Activated CD4-positive, alpha-beta memory T cell treated with anti-CD3 and anti-CD28 coated beads, Interleukin-2, amount 10 ng/mL, durations not matched to agents 7 days and 5 days (primary cell): ENCODE measurements around the gene TRAP1. TPM values are rescaled to one million over a fixed set of nuclear protein-coding genes. Genes with fewer than 3 reads are reported as not detected.

Experiments
- CTCF ChIA-PET: fragments of 350-600 bp; sonication (Branson Sonifier 250); formaldehyde crosslinking; loops from one replicate; lab custom pipeline; 2021; ENCODE audit warnings: antibody characterized with exemption, inconsistent platforms; lab: Charles Lee
- POLR2A ChIA-PET: fragments of 350-600 bp; sonication (Branson Sonifier 250); formaldehyde crosslinking; loops from one replicate; lab custom pipeline; 2021; ENCODE audit warnings: antibody characterized with exemption; lab: Charles Lee
- DNase-seq: peaks from one replicate; pipeline ENCODE4 v3.0.0-alpha.2; 2020
- H3K27ac Mint-ChIP-seq: one replicate; pipeline ENCODE4 v1.8.0; 2021; ENCODE audit warnings: mild to moderate bottlenecking, mixed read lengths
- H3K27me3 Mint-ChIP-seq: one replicate; pipeline ENCODE4 v1.8.0; 2021; ENCODE audit warnings: mixed read lengths
- H3K36me3 Mint-ChIP-seq: one replicate; pipeline ENCODE4 v1.8.0; 2021; ENCODE audit warnings: low read depth, mixed read lengths
- H3K4me1 Mint-ChIP-seq: one replicate; pipeline ENCODE4 v1.8.0; 2021; ENCODE audit warnings: mixed read lengths
- H3K4me3 Mint-ChIP-seq: one replicate; pipeline ENCODE4 v1.8.0; 2021; ENCODE audit warnings: mild to moderate bottlenecking, mixed read lengths
- H3K9me3 Mint-ChIP-seq: one replicate; pipeline ENCODE4 v1.8.0; 2021; ENCODE audit warnings: mixed read lengths
- total RNA-seq, 2 experiments: library from RNA; stranded (reverse); gene quantifications; one replicate each; pipeline ENCODE4 v1.2.3, GENCODE V29; 2021

The TRAP1 gene
- total RNA-seq, 2 experiments from 2014 or later: 81.0 to 87.6 TPM

DNA sequence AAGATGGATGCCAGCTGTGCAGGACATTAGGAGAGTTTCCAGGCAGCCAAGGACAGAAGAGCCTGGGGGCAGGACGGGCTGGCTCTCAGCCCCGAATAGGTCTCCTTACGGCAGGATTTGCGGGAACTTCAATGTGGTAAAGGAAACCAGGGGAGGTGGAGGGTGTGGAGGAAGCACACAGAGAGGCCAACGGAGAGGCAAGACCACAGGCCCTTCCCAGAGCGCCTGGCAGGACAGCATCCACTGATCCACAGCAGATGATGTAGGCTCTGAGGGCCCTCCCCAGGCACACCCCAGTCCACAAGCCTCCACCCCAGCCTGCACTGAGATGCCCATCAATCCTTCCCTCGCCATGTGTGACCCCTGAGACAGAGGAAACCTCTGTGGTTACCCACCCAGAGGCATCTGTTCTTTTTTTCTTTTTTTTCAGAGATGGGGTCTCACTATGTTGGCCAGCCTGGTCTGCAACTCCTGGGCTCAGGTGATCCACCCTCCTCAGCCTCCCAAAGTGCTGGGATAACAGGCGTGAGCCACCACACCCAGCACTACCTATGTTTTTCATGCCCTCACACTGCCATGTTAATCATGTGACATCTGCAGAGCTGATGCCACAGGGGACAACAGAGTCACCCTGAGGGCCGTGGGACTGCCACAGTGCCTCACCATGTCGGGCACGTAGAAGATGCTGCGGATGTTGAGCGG is 43.5 kb downstream of the TRAP1 start:
- Mint-ChIP-seq H3K27me3 (no peaks in the 10 kb centered on the region), H3K9me3 (no peaks in the 10 kb centered on the region), H3K4me1 (peaks cover 14% of the 10 kb centered on the region), H3K4me3 (no peak overlapping the region), H3K27ac (no peak overlapping the region), H3K36me3 (peaks cover 47% of the 10 kb centered on the region)
- CTCF ChIA-PET: no interaction called here
- POLR2A ChIA-PET: no interaction called here
- no peak for DNase-seq

DNA sequence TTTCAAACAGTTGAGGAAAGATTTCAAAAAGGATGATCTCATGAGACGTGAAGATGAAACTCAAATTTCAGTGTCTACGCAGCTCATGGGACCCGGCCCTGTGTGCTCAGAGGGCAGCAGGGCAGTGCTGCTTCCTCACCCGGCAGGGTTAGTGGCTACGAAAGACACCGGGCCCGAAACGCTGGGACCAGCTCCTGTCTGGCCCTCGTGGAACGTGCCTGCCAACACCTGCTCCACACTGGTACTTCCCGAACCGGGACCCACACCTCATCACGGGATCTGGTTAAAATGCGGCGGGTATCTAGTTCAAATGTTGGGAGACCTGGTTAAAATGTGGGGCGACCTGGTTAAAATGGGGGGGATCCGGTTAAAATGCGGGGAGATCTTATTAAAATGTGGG is 44.1 kb downstream of the TRAP1 start:
- ChIA-PET CTCF (no interaction called here), POLR2A (no interaction called here)
- H3K4me3 Mint-ChIP-seq: no peak overlapping the region
- H3K27me3 Mint-ChIP-seq: no peaks in the 10 kb centered on the region
- no peak for DNase-seq
- peak overlapping the region; percentile 14 for H3K27ac Mint-ChIP-seq
- no peaks in the 10 kb centered on the region for H3K9me3 Mint-ChIP-seq
- H3K4me1 Mint-ChIP-seq: peaks cover 18% of the 10 kb centered on the region
- H3K36me3 Mint-ChIP-seq: peaks cover 51% of the 10 kb centered on the region

DNA sequence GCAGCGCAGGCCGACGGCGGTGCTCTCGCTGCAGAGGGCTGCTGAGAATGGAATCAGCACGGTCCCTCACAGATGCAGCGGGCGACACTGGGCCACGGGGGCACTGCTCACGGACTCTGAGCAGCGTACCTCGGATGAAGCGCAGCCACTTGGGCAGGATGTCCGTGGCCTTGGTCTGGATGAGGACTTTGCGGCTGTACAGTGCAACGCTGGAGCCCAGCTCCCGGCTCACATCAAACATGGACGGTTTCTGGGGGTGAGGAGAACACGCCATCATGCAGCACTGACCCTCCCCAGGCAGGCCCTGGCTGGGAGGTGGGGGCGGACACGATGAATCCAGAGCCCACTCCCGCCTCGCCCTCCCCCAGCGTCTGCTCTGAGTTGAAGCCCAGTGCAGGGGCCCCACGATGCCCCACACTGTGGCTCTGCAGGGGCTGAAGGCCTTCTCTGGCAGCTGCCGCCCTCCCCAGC is 44.7 kb downstream of the TRAP1 start:
- Mint-ChIP-seq H3K4me3 (no peak overlapping the region), H3K4me1 (peaks cover 18% of the 10 kb centered on the region), H3K27ac (no peak overlapping the region), H3K36me3 (peaks cover 49% of the 10 kb centered on the region), H3K9me3 (no peaks in the 10 kb centered on the region), H3K27me3 (no peaks in the 10 kb centered on the region)
- POLR2A ChIA-PET: no interaction called here
- no peak for DNase-seq
- CTCF ChIA-PET: no interaction called here

DNA sequence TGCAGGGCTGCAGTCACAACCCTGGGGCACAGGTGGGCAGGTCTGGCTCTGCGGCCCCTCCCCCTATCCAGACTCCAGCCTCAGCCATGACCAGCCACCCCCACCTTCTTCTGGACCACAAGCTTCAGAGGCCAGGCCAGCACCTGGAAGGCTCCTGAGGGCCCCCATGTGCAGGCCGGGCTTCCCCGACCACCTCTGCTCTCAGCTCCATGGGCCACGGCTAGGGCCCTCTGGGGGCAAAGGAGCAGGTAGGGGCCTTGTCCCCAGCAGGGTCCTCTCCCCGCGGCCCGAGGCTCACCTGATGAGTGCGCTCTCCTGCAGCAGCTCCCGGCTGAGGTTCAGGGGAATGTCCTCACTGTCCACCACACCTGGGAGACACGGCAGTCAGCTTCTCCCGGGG is 45.9 kb downstream of the TRAP1 start:
- ChIA-PET CTCF (no interaction called here), POLR2A (interaction anchor here (0.7 kb wide), 1 partner anchor 101 kb away, joined by 3 read pairs; no protein-coding TSS in a partner anchor)
- DNase-seq: no peak
- Mint-ChIP-seq H3K4me1 (peaks cover 18% of the 10 kb centered on the region), H3K36me3 (peaks cover 49% of the 10 kb centered on the region), H3K4me3 (no peak overlapping the region), H3K27ac (no peak overlapping the region), H3K27me3 (no peaks in the 10 kb centered on the region), H3K9me3 (no peaks in the 10 kb centered on the region)

DNA sequence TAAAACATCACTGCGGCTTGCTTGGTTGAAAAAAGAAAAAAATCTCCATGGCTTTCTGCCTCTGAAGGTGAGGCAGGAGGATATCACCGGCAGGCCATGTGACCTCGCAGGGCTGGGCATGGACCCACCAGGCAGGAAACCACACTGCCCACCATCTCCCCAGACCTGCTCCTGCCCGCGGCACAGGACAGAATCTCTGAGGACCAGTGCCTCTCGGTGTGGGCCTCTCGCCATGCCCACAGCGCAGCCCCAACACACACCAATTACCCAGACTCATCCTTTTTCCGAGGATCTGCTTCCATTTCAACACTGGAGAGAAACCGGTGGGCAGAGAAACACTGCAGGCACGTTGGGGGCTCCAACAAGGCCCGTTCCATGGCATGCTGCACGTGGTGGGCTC is 46.6 kb downstream of the TRAP1 start:
- DNase-seq: no peak
- H3K36me3 Mint-ChIP-seq: peaks cover 47% of the 10 kb centered on the region
- H3K27ac Mint-ChIP-seq: peak overlapping the region; percentile 40

DNA sequence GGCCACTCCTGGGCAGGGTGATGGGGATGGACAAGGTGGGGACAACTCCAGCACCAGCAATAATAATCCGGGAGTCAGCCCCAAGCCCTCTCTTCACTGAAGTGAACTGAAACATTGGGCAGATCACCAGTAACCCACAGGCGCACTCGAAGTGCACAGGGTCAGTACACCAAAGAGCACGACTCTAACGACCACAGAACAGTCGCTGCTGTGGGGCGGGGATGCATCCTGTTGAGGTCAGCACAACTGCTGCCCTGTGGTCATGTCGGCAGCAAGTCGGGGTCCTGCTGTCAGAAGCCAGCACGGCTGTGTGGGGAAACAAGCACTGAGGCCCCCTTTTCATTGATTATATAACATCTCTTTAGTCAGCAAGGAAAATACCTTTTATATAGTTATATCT is 48.2 kb downstream of the TRAP1 start:
- H3K4me3 Mint-ChIP-seq: no peak overlapping the region
- no peaks in the 10 kb centered on the region for H3K9me3 Mint-ChIP-seq
- H3K36me3 Mint-ChIP-seq: peaks cover 43% of the 10 kb centered on the region
- H3K27me3 Mint-ChIP-seq: no peaks in the 10 kb centered on the region
- CTCF ChIA-PET: no interaction called here
- H3K27ac Mint-ChIP-seq: peak overlapping the region; percentile 19
- peaks cover 34% of the 10 kb centered on the region for H3K4me1 Mint-ChIP-seq
- no peak for DNase-seq
- POLR2A ChIA-PET: interaction anchor here (1.1 kb wide), 1 partner anchor 48 kb away, joined by 3 read pairs; the partner anchor contains the start of gene TRAP1

More for the DNA sequence above, 46.6 kb downstream of the TRAP1 start:
- H3K27me3 Mint-ChIP-seq: no peaks in the 10 kb centered on the region
- CTCF ChIA-PET: interaction anchor here (0.7 kb wide), 1 partner anchor 197 kb away, joined by 3 read pairs; no protein-coding TSS in a partner anchor
- H3K4me3 Mint-ChIP-seq: no peak overlapping the region
- H3K4me1 Mint-ChIP-seq: peaks cover 25% of the 10 kb centered on the region
- POLR2A ChIA-PET: no interaction called here
- no peaks in the 10 kb centered on the region for H3K9me3 Mint-ChIP-seq

DNA sequence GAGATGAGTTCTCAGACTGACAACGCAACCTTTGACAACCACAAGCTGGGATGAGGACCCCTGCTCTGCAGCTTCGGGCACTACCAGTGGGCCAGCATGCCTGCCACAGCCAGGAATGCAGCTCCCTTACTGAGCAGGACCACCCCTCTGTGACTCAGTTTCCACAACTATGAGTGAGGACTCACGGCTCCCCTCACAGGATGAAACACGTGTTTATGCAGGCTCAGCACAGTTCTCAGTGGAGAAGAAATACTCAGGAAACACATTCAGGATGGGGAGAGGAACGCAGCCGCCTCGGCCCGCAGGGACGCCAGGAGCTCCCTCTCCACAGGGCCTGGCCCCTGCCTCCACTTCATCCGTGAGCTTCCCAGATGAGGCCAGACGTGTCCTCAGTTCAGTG is 48.7 kb downstream of the TRAP1 start:
- H3K27me3 Mint-ChIP-seq: no peaks in the 10 kb centered on the region
- H3K9me3 Mint-ChIP-seq: no peaks in the 10 kb centered on the region
- ChIA-PET POLR2A (interaction anchor here (1.1 kb wide), 1 partner anchor 48 kb away, joined by 3 read pairs; the partner anchor contains the start of gene TRAP1), CTCF (no interaction called here)
- H3K36me3 Mint-ChIP-seq: peaks cover 40% of the 10 kb centered on the region
- no peak overlapping the region for H3K27ac Mint-ChIP-seq
- DNase-seq: no peak
- H3K4me3 Mint-ChIP-seq: no peak overlapping the region
- peaks cover 34% of the 10 kb centered on the region for H3K4me1 Mint-ChIP-seq

DNA sequence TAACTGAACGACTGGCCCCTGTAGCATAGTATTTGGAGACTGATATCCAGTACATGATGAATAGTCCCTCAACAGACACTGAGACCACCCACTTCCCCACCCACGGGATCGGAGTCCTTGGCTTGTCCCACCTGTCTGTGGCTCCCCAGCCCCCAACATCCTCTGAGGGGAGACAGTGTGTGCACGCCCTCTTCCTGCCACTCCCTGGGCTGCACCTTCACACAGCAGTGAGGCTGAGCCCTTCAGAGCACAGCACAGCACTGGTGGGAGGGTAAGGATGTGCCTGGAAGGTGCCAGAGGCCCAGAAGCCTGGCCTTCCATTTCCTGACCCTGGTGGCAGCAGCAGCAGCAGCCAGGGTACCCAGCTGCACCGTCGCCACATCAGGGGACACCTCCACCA is 51.8 kb downstream of the TRAP1 start:
- ChIA-PET CTCF (interaction anchor here (1.3 kb wide), 1 partner anchor 140 kb away, joined by 3 read pairs; no protein-coding TSS in a partner anchor), POLR2A (no interaction called here)
- peak overlapping the region; percentile 66 for H3K27ac Mint-ChIP-seq
- no peaks in the 10 kb centered on the region for H3K27me3 Mint-ChIP-seq
- peaks cover 28% of the 10 kb centered on the region for H3K4me1 Mint-ChIP-seq
- no peaks in the 10 kb centered on the region for H3K9me3 Mint-ChIP-seq
- H3K36me3 Mint-ChIP-seq: peaks cover 42% of the 10 kb centered on the region
- H3K4me3 Mint-ChIP-seq: no peak overlapping the region
- DNase-seq: peak; percentile 51

DNA sequence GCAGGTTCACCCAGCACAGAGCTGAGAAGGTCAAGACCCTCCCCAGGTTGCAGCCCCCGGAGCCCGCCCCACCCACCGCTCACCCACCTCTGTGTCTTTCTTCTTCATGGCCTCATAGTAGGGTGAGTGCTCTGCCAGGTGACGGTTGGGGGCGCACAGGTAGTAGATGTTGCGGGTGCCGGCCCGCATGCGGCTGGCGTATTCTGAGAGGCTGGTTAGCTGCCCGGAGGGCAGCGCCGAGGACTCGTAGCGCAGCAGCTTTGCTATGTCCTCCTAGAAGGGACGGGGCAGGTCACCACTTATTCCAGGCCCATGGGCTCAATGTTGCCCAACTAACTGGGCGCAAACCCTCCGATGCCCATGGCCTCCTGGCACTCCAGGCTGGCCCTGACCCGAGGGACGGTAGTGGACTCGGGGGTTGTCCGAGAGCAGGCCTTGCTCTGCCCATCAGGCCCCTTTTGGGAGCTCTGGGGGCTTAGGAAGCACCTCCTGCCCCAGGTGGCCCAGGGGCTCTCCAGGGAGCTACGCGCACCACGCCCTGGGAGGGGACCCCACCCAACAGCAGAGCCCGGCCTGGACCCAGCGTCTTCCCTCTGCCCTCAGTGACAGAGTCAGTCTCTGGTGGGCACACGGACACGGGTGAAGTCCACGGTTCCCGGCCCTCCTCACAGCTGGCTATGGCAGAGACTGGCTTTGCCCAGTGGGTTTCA is 53.0 kb downstream of the TRAP1 start:
- Mint-ChIP-seq H3K36me3 (peaks cover 44% of the 10 kb centered on the region), H3K9me3 (no peaks in the 10 kb centered on the region), H3K4me1 (peaks cover 30% of the 10 kb centered on the region), H3K27ac (no peak overlapping the region), H3K27me3 (no peaks in the 10 kb centered on the region), H3K4me3 (no peak overlapping the region)
- ChIA-PET POLR2A (no interaction called here), CTCF (no interaction called here)
- no peak for DNase-seq

DNA sequence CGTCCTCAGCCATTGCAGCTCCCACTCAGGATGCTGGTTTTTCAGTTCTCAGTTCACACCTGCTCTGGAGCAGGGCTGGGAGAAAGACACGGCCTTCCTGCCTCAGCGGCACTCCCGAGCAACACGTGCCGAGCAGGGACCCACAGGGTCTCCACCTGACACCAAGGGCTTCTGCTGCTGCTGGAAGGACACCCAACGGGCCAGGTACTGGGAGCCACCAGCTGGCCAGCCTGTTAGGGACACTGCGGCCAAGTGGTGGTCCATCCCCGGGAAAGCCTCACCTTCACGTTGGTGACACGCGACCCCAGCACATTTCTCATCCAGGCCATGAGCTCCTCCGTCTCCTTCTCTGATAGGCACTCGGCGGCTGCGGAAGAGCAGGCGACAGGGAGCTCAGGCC is 54.7 kb downstream of the TRAP1 start:
- Mint-ChIP-seq H3K9me3 (no peaks in the 10 kb centered on the region), H3K36me3 (peaks cover 47% of the 10 kb centered on the region), H3K27ac (no peak overlapping the region), H3K4me3 (no peak overlapping the region), H3K27me3 (no peaks in the 10 kb centered on the region), H3K4me1 (peaks cover 27% of the 10 kb centered on the region)
- DNase-seq: no peak
- ChIA-PET POLR2A (no interaction called here), CTCF (no interaction called here)

DNA sequence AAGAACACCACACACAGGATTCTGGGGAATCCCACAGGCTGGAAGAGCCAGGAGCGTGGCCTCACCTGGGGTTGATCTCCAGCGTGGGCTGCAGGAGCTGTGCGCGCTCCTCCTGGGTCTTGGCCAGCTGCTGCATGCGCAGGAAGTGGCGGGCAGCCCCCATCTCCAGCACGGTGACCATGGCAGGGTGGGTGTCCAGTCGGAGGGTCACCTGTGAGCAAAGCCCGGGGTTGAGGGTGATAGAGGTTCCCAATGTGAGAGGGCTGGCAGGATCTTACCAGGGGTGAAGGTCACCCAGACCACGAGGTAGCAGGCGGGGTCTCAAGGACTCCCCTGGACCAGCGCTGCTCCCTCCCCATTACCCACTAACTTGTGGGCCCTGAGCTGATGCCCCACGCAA is 55.4 kb downstream of the TRAP1 start:
- Mint-ChIP-seq H3K4me3 (no peak overlapping the region), H3K36me3 (peaks cover 50% of the 10 kb centered on the region), H3K4me1 (peaks cover 31% of the 10 kb centered on the region), H3K27me3 (no peaks in the 10 kb centered on the region), H3K27ac (no peak overlapping the region), H3K9me3 (no peaks in the 10 kb centered on the region)
- CTCF ChIA-PET: no interaction called here
- POLR2A ChIA-PET: no interaction called here
- no peak for DNase-seq

DNA sequence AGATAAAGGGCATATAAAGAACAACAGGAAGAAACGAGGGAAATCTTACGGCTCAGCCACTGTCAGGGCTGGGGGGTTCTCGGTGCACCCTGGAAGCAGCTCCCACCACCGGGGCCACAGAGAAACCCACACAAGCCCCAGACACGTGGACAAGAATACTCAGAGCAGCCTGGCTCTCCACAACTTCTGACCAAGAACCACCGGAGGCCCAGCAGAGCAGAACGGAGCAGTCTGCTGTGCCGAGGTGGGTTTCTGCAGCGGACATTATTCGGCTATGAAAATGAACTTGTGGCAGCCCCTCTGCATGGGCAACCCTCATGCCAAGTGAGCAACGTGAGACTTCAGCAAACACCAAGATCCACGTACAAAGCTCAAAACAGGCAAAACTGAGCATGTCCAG is 56.0 kb downstream of the TRAP1 start:
- Mint-ChIP-seq H3K4me3 (no peak overlapping the region), H3K27ac (peak overlapping the region; percentile 3), H3K27me3 (no peaks in the 10 kb centered on the region), H3K4me1 (peaks cover 30% of the 10 kb centered on the region), H3K9me3 (no peaks in the 10 kb centered on the region), H3K36me3 (peaks cover 53% of the 10 kb centered on the region)
- ChIA-PET POLR2A (no interaction called here), CTCF (no interaction called here)
- no peak for DNase-seq

DNA sequence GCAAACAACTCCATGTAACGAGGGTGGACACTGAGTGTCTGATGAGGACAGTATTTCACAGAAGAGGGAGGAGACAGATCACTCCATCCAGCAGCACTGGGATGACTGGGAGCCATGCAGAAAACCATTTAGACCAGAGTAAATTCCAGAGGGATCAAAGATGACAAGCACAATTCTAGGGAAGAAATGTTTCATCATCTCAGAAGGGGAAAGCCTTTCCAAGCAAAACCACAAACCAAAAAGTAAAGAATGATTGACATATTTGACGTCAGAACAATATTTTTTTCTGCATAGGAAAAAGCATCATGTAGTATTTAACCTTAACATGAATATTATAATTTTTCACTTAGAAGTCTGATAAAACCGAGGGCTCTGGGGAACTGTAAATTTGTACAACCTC is 58.1 kb downstream of the TRAP1 start:
- Mint-ChIP-seq H3K9me3 (no peaks in the 10 kb centered on the region), H3K4me1 (peaks cover 15% of the 10 kb centered on the region), H3K27me3 (no peaks in the 10 kb centered on the region), H3K36me3 (peaks cover 48% of the 10 kb centered on the region), H3K27ac (peak overlapping the region; percentile 59), H3K4me3 (no peak overlapping the region)
- DNase-seq: no peak
- POLR2A ChIA-PET: no interaction called here
- CTCF ChIA-PET: interaction anchor here (1.0 to 1.3 kb wide), 2 partner anchors 10 to 30 kb away, joined by 4 to 6 read pairs; no protein-coding TSS in a partner anchor
